HG03520 (cell line): Measurements from ENCODE around the gene RNF4.
"Not testable (repeated sequence)": the region's sequence is repeated elsewhere in the genome, so short reads cannot be mapped to it uniquely, and the experiment has no call there.

Experiments
- ATAC-seq: cut with Tn5 transposase; IDR thresholded peaks from one replicate; pipeline ENCODE4 v1.9.1; 2021; ENCODE audit warnings: mild to moderate bottlenecking, moderate library complexity; ENCODE audit not compliant: unreplicated experiment

Gene RNF4

DNA sequence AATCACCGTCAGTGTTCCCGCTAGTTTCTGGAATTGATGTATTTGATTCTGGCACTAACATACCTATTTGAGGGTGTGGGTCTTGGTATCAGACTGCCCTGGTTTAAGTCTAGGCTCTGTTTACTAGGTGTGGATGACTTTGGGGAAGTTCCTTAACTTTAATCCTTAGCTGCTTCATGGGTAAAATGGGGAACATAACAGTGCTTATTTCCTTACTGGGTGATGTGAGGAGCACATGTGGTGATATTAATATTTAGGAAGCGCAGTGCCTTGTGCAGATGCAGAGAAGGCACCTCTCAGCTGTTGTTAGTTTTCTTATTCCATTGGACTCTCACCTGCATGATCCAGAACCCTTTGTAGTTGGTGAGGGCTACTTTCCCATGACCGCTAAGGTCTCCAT lies 17.1 kb downstream of the RNF4 start:
- ATAC-seq = no peak

DNA sequence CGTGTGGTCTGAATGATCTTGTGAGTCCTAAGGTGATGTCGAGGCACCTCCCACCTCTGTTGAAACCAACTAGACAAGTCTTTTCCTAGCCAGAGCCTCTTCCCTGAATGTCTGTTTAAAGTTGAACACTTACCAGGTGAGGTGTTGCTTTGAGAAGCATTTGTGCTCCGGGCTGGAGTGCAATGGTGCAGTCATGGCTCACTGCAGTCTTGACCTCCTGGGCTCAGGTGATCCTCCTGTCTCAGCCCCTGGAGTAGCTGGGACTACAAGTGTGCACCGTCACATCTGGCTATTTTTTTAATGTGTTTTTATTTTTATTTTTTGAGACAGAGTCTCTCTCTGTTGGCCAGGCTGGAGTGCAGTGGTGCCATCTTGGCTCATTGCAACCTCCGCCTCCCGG lies 18.1 kb downstream of the RNF4 start:
- ATAC-seq = no peak

DNA sequence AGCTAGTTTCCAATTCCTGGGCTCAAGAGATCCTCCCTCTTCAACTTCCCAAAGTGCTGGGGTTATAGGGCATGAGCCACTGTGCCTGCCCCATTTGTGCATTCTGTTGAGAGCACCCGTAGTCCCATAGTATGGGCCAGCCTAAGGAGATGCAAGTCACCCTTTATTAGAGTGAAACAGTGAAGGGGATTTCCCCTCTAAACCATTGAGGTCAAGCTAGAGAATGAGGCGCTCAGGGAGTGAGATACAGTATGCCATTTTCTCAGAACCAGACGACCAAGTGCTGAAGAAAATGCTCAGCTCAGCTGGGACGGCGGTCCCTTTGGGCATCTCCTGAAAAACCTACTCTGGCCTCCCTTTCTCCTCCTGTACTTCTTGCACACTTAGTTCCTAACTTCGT lies 18.7 kb downstream of the RNF4 start:
- peak; percentile 71 for ATAC-seq

DNA sequence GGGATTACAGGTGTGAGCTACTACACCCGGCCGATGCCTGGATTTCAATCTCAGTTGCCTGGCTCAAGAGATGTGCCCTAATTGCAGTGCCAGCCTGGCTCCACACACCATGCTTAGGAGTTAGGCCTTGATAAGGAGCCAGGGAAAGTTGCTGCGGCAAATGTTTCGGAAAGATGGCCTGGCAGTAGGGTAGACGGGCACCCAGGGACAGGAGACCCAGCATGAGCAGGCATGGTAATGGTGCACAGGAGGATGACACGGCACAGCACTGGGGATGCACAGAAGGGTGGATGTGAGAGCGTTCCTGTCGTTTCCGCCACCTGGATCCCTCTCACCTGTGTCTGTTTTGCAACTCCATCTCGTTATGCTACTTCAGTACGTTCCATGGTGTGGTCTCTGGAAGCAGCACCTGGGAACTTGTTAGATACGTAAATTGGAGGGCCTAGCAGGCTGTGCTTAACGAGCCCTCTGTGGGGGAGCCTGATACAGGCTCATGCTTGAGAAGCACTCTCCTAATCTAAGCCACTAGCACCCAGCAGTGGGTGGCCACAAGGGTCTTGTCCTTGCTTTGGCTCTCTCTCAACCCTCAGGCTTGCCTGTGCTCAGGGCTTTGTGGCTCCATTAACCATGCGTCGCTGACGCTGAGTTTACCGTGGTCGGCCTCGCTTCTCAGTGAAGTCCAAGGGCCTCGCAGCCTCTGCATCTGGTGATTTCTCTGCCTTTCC lies 20.3 kb downstream of the RNF4 start:
- ATAC-seq = no peak

GRCh38 chr4:2489841-2490552 lies 21.1 kb downstream of the RNF4 start:
- no peak for ATAC-seq

GRCh38 chr4:2492970-2493369 lies 24.1 kb downstream of the RNF4 start:
- no peak for ATAC-seq

- ATAC-seq = no peak
Measured at GRCh38 chr4:2494992-2495391, 26.1 kb downstream of the RNF4 start.

DNA sequence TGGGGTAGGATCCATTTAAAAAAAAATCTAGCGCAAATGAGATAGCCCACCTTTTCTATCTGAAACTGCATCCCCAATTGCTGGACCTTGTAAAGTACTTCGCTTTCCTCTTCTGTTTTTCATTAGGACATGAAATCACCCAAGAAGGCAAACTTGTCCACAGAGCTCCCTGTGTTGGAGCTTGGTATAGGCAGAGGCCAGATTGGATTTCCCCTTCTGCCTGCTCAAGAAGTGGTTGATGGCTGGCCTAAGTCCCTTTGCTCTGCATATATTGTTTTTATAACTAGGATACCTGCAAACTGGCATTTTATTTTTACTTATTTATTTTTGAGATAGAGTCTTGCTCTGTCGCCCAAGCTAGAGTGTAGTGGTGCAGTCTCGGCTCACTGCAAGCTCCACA lies 28.4 kb downstream of the RNF4 start:
- ATAC-seq = no peak

GRCh38 chr4:2497931-2498330 lies 29.0 kb downstream of the RNF4 start:
- ATAC-seq = peak; percentile 97

DNA sequence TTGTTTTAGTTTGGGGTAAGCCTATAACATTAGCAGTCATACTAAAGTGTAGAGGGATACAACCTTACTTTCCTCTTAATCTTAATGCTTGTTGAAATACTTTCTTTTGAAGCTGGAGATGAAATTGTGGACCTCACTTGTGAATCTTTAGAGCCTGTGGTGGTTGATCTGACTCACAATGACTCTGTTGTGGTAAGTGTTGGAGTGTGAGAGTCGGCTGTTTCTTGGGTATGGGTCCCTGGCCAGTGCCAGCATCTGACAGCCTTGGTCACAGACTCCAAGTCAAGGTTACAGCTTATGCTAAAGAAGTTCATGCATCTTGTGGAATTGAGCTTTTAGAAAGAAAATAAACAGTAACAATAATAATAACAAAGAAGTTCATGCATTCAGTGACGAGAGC lies 31.6 kb downstream of the RNF4 start:
- no peak for ATAC-seq

GRCh38 chr4:2501034-2501594 lies 32.2 kb downstream of the RNF4 start:
- no peak for ATAC-seq

DNA sequence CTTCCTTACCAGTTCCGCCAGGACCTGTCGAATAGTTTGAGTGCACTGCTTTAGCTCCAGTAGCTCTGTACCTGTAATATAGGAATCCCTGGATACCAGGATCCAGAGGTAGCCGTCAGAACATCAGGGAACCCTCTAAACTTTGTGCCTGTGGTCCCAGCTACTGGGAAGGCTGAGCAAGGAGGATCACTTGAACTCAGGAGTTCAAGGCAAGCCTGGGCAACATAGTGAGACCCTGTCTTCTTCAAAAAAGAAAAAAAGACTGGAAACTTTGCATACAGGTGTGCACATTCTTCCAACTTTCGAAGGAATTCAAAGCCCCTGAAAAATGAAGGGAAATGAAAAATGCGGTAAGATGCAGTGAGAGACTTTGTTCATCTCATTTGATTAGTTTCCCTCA lies 34.9 kb downstream of the RNF4 start:
- no peak for ATAC-seq

DNA sequence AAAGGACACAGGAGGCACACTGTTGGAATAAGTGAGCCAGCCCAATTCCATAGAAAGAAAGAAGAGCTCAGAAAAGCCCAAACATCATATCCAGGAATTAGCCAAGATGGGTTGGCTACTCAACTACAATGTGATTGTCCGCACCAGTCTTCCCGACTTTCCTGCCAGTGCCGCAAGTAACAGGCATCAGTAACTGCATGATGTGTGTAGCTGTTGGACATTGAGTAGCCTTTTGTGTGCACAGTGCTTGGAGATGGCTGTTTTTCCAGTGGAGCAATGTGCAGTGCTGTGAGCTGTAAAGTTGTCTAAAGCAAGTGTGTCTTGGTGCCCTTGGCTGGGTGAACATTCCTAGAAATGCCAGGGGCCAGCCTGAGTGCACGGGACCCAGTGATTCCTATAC lies 38.4 kb downstream of the RNF4 start:
- no peak for ATAC-seq

DNA sequence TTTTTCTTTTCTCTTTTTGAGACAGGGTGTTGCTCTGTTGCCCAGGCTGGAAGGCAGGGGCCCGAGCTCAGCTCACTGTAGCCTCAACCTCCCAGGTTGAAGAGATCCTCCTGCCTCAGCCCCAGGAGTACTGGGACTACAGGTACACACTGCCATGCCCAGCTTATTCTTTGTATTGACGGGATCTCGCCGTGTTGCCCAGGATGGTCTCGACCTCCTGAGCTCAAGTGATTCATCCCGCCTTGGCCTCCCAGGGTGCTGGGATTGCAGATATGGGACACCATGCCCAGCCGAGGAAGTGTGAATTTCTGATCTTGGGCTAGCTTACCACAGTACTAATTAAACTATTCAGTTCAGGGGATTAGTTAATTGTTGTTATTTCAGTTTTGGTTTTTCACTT lies 38.9 kb downstream of the RNF4 start:
- no peak for ATAC-seq

DNA sequence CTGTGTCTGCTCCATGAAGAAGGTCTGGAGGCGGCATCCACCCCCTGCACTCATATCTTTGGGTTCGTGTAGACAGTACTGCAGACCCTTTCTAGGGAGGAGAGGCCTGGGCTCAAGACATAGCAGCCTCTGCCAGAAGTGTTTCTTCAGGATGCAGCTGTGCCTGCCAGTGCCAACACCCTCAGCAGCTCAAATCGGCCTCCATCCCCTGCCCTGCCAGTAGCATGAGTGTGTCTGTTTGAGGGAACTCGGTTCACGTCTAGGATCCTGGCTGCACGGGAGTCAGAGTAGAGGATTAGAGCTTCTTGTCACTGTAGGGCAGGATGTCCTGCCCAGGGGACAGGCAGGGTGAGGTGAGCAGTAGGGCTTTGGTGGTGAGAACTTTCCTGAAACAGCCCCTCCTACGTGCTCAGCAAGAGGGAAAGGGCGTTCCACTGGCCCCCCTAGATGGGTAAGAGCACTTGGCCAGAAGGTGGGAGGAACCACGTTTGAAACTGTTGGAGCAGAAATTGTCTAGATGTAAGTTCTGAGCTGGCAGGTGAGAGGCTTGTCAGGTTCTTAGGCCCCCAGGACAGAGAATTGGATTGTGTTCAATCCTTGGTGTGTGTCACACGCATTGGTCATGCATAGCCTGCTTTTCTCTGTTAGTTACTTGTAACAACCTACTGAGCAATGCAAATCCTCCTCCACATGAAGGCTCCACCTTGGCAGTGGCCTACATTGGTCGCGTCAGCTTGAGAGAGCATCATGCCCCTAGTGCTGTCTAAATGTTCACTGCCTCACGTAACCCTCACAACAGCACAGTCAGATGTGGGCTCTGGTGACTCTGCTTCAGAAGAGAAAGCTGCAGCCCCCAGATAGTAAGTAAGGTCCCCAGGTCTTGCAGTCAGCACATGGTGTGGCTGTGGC lies 41.7 kb downstream of the RNF4 start:
- ATAC-seq = no peak

GRCh38 chr4:2511645-2512131 lies 42.8 kb downstream of the RNF4 start:
- ATAC-seq = no peak

DNA sequence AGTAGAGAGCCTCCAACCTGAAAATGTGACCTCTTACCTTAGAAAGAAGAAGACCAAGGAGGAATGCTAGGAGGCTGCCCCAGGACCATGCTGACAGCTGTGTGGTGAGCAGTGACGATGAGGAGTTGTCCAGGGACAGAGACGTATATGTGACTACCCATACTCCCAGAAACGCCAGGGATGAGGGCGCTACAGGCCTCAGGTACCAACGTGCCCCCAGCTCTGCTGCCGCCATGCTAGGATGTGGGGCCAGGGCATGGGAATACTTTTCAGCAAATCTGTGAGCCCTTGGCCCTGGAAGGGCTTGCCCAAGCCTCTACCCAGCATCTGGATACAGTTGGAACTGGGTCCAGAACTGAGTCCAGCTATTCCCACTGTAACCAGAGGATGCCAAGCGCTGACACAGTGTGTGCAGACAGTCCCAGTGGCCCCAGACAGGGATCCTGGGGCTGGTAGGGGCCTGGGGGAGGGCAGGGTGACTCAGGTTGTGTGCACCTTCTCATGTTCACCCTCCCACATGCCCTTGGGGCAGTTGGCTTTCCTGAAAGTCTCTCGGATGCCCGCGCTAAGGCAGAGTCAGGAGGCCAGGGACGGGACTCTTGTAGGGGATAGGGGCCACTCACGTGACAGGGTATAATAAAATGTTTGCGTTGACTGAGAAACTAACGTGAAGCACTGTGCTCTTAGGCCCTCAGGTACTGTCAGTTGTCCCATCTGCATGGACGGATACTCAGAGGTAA lies 43.7 kb downstream of the RNF4 start:
- no peak for ATAC-seq

DNA sequence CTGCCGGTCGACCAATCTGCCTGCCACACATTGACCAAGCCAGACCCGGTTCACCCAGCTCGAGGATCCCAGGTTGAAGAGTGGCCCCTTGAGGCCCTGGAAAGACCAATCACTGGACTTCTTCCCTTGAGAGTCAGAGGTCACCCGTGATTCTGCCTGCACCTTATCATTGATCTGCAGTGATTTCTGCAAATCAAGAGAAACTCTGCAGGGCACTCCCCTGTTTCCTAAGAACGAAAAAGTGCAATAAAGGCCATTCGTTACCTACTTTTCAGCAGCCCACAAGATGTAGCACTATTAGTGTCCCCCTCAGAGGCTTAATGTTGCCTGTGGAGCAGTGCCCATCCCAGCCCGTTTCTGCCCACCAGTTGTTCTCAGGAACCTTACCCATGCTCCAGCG lies 45.3 kb downstream of the RNF4 start:
- not testable (repeated sequence) for ATAC-seq

DNA sequence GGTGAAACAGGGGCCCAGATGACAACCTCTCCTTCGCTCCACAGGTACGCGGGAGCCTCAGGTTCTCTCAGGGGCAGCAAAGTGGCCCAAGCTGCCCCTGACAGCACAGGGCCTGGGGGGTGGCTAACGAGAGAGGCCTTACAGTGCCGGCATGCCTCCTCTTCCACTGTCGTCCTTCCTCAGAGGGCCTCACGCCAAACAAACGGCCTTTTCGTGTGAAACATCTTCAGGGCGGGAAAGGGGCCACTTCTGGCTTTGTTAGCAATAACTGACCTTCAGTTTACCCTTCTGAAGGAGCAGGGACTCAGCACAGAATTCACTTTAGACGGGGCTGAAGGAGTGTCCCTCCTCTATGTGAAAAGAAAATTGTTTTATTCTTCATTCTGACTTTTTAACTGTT lies 46.0 kb downstream of the RNF4 start:
- not testable (repeated sequence) for ATAC-seq

DNA sequence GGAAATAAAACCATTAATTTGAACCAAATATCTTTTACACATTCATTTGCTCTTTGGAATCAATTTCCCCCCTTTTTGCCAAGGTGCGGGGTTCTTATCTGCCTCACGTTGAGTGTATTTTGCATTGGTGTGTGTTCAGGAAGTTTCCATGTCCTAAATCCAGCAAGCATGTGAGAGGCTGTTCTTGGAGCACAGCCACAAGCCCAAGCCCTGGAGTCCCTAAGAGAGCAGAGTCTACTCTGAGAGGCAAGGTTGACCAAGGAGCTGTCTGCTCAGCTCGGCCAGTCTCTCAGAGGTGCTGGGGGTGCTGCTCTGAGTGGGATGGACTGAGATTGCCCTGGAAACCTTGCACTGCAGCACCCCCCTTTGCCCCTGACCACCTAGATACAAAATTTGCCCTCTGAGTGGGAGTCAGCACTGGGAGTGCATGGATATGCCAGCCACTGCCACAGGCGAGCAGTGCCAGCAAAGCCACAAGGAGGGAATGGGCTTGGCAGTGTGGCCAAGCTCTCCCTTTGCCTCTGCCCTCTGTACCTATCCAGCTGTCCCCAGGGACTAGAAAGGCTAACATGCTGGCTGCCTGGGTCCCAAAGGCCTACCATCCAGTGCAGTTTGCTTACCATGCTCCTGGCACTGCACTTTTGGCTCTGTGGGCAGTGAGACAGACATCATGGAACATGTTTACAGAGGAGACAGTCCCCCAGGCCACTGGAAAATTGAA lies 47.1 kb downstream of the RNF4 start:
- ATAC-seq = no peak
